WTC11 (cell line): Measurements from ENCODE around the gene IGFBP4. TPM values are rescaled to one million over a fixed set of nuclear protein-coding genes. Genes with fewer than 3 reads are reported as not detected.

Experiments used
- ATAC-seq: fragments of 200-7000 bp; cut with Tn5 transposase; 2 replicates; pipeline ENCODE4 v1.10.0; 2021; ENCODE audit warnings: mild to moderate bottlenecking, moderate library complexity
- CTCF ChIA-PET: fragments of 300-600 bp; sonication (Branson Sonifier 250); formaldehyde crosslinking; loops from one replicate; lab custom pipeline; 2021; ENCODE audit warnings: antibody characterized with exemption; lab: Charles Lee
- POLR2A ChIA-PET: fragments of 350-600 bp; sonication (Branson Sonifier 250); formaldehyde crosslinking; loops from one replicate; lab custom pipeline; 2021; ENCODE audit warnings: antibody characterized with exemption; lab: Charles Lee
- DNase-seq: peaks from one replicate; pipeline ENCODE4 v3.0.0; 2021; ENCODE audit warnings: low spot score
- H3K27ac Mint-ChIP-seq: 2 replicates; pipeline ENCODE4 v1.8.0; 2021; ENCODE audit warnings: mixed read lengths
- H3K27me3 Mint-ChIP-seq: 2 replicates; pipeline ENCODE4 v1.8.0; 2021; ENCODE audit warnings: low read depth, mild to moderate bottlenecking, moderate library complexity, mixed read lengths
- H3K36me3 Mint-ChIP-seq: 2 replicates; pipeline ENCODE4 v1.8.0; 2021; ENCODE audit warnings: mixed read lengths
- H3K4me1 Mint-ChIP-seq: 2 replicates; pipeline ENCODE4 v1.8.0; 2022; ENCODE audit warnings: mixed read lengths
- H3K4me3 Mint-ChIP-seq: 2 replicates; pipeline ENCODE4 v1.8.0; 2021; ENCODE audit warnings: mild to moderate bottlenecking, moderate library complexity, mixed read lengths
- H3K9me3 Mint-ChIP-seq: 2 replicates; pipeline ENCODE4 v1.8.0; 2021; ENCODE audit warnings: mixed read lengths
- ATF2 ChIP-seq: sonication (generic); formaldehyde crosslinking; IDR thresholded peaks from 2 replicates; pipeline ENCODE4 v1.8.1; 2022; ENCODE audit warnings: low read depth, missing genetic modification reagents, borderline replicate concordance
- CBFB ChIP-seq: sonication (generic); formaldehyde crosslinking; IDR thresholded peaks from 2 replicates; pipeline ENCODE4 v1.8.1; 2022; ENCODE audit warnings: mild to moderate bottlenecking, low read depth, missing genetic modification reagents
- CTCF ChIP-seq: fragments of 200-600 bp; IDR thresholded peaks from 2 replicates; pipeline ENCODE4 v1.8.0; 2022; ENCODE audit warnings: antibody characterized with exemption
- ELF4 ChIP-seq: sonication (generic); formaldehyde crosslinking; IDR thresholded peaks from 2 replicates; pipeline ENCODE4 v1.8.1; 2022; ENCODE audit warnings: low read depth, mild to moderate bottlenecking, moderate library complexity, missing genetic modification reagents
- GABPB1 ChIP-seq: sonication (generic); formaldehyde crosslinking; IDR thresholded peaks from 2 replicates; pipeline ENCODE4 v1.8.1; 2023; ENCODE audit warnings: mild to moderate bottlenecking, missing genetic modification reagents
- HMGA2 ChIP-seq: fragments of 250-450 bp; sonication (Bioruptor Pico); IDR thresholded peaks from 2 replicates; pipeline ENCODE4 v1.4.0; 2021; ENCODE audit warnings: mild to moderate bottlenecking, moderate library complexity
- JUN ChIP-seq: sonication (generic); formaldehyde crosslinking; IDR thresholded peaks from 2 replicates; pipeline ENCODE4 v1.8.0; 2023; ENCODE audit warnings: mild to moderate bottlenecking, missing genetic modification reagents
- KAT7 ChIP-seq: sonication (generic); formaldehyde crosslinking; IDR thresholded peaks from 2 replicates; pipeline ENCODE4 v1.8.1; 2023; ENCODE audit warnings: missing genetic modification reagents, mild to moderate bottlenecking, borderline replicate concordance
- PREB ChIP-seq: sonication (generic); formaldehyde crosslinking; IDR thresholded peaks from 2 replicates; pipeline ENCODE4 v1.8.1; 2022; ENCODE audit warnings: mild to moderate bottlenecking, missing genetic modification reagents, moderate library complexity, borderline replicate concordance
- SMAD3 ChIP-seq: sonication (generic); formaldehyde crosslinking; IDR thresholded peaks from 2 replicates; pipeline ENCODE4 v1.8.0; 2022; ENCODE audit warnings: missing genetic modification reagents, mild to moderate bottlenecking, borderline replicate concordance
- ZNF138 ChIP-seq: sonication (generic); formaldehyde crosslinking; conservative IDR thresholded peaks from 2 replicates; pipeline ENCODE4 v1.8.1; 2022; ENCODE audit warnings: mild to moderate bottlenecking, moderate library complexity, missing genetic modification reagents
- ZNF423 ChIP-seq: fragments of 250-450 bp; sonication (Bioruptor Pico); IDR thresholded peaks from 2 replicates; pipeline ENCODE4 v2.1.2; 2022; ENCODE audit warnings: mild to moderate bottlenecking, moderate library complexity
- total RNA-seq: library from RNA; stranded (reverse); gene quantifications from 3 replicates; pipeline ENCODE4 v1.2.3, GENCODE V29; 2021
- TF ChIP-seq, protein P1 (sequence below): sonication (generic); formaldehyde crosslinking; IDR thresholded peaks from 2 replicates; pipeline ENCODE4 v1.8.1; 2023; ENCODE audit warnings: mild to moderate bottlenecking, moderate library complexity, missing genetic modification reagents
- TF ChIP-seq, protein P2 (sequence below): sonication (generic); formaldehyde crosslinking; IDR thresholded peaks from 2 replicates; pipeline ENCODE4 v1.8.0; 2022; ENCODE audit warnings: mild to moderate bottlenecking, missing genetic modification reagents

Gene IGFBP4
- total RNA-seq, 1 experiment from 2014 or later, result 172 TPM

- no peak for ATAC-seq
- peaks cover 14% of the 10 kb centered on the region for H3K36me3 Mint-ChIP-seq
- DNase-seq, result no peak
- H3K27me3 Mint-ChIP-seq, result no peaks in the 10 kb centered on the region
- POLR2A ChIA-PET, result no interaction called here
- CTCF ChIA-PET, result interaction anchor here (0.8 to 17.3 kb wide), 8 partner anchors 11 to 108 kb away, joined by 3 to 293 read pairs (median 8); no protein-coding TSS in a partner anchor
- H3K4me1 Mint-ChIP-seq, result peaks cover 48% of the 10 kb centered on the region
- no peak overlapping the region for H3K4me3 Mint-ChIP-seq
- no peaks in the 10 kb centered on the region for H3K9me3 Mint-ChIP-seq
- TF ChIP-seq JUN (CRISPR knock-in tag) (no peak), PREB (CRISPR knock-in tag) (no peak), GABPB1 (CRISPR knock-in tag) (peak; percentile 72), ELF4 (CRISPR knock-in tag) (no peak), ATF2 (no peak)
- TF ChIP-seq, protein P1, sequence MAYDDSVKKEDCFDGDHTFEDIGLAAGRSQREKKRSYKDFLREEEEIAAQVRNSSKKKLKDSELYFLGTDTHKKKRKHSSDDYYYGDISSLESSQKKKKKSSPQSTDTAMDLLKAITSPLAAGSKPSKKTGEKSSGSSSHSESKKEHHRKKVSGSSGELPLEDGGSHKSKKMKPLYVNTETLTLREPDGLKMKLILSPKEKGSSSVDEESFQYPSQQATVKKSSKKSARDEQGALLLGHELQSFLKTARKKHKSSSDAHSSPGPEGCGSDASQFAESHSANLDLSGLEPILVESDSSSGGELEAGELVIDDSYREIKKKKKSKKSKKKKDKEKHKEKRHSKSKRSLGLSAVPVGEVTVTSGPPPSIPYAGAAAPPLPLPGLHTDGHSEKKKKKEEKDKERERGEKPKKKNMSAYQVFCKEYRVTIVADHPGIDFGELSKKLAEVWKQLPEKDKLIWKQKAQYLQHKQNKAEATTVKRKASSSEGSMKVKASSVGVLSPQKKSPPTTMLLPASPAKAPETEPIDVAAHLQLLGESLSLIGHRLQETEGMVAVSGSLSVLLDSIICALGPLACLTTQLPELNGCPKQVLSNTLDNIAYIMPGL (CRISPR knock-in tag), result no peak
- H3K27ac Mint-ChIP-seq, result peak overlapping the region; percentile 58
Measured at GRCh38 chr17:40448639-40449261, 5.5 kb downstream of the IGFBP4 start.

GRCh38 chr17:40450175-40450574 is 6.9 kb downstream of the IGFBP4 start:
- H3K4me1 Mint-ChIP-seq, result peaks cover 44% of the 10 kb centered on the region
- CTCF ChIA-PET, result interaction anchor here (0.6 to 17.3 kb wide), 27 partner anchors 9 to 132 kb away, joined by 3 to 293 read pairs (median 5); partner anchors contain the start of genes GJD3 and TOP2A
- peak; percentile 78 for DNase-seq
- POLR2A ChIA-PET, result interaction anchor here (0.7 kb wide), 1 partner anchor 74 kb away, joined by 3 read pairs; no protein-coding TSS in a partner anchor
- H3K36me3 Mint-ChIP-seq, result peaks cover 25% of the 10 kb centered on the region
- no peaks in the 10 kb centered on the region for H3K27me3 Mint-ChIP-seq
- no peak overlapping the region for H3K4me3 Mint-ChIP-seq
- peak overlapping the region; percentile 88; the same call in 1 of the 2 replicates for H3K27ac Mint-ChIP-seq
- TF ChIP-seq HMGA2 (no peak), ZNF423 (0 out of 2 replicates have a peak, but pooled peaks have one; percentile 3), CTCF (0 out of 2 replicates have a peak, but pooled peaks have one; percentile 22)
- TF ChIP-seq, protein P2, sequence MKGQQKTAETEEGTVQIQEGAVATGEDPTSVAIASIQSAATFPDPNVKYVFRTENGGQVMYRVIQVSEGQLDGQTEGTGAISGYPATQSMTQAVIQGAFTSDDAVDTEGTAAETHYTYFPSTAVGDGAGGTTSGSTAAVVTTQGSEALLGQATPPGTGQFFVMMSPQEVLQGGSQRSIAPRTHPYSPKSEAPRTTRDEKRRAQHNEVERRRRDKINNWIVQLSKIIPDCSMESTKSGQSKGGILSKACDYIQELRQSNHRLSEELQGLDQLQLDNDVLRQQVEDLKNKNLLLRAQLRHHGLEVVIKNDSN (CRISPR knock-in tag), result no peak
- peak; percentile 46; the same call in 1 of the 2 replicates for ATAC-seq
- no peaks in the 10 kb centered on the region for H3K9me3 Mint-ChIP-seq

DNA sequence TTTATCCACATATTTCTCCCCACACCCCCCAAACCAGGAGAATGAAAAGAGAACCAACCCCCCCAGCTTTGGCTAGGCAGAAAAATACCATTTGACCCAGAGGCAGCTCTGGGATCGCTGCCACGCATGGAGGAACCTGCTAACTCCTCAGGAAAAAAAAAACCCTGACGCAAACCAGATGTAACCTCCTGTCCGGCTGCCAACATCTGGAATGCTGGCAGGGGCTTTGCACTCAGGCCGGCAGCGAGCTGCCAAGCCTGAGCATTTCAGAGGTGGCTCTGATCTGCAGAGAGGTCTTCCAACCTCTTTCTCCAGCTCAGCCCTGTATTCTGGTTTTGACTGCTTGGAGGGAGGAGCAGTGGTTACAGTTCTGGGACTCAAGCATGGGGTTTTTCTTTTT is 8.2 kb downstream of the IGFBP4 start:
- Mint-ChIP-seq H3K4me1 (peaks cover 37% of the 10 kb centered on the region), H3K36me3 (peaks cover 34% of the 10 kb centered on the region), H3K9me3 (no peaks in the 10 kb centered on the region), H3K27me3 (no peaks in the 10 kb centered on the region), H3K4me3 (no peak overlapping the region), H3K27ac (no peak overlapping the region)
- no peak for DNase-seq
- CTCF ChIA-PET, result interaction anchor here (0.6 to 17.3 kb wide), 10 partner anchors 8 to 1236 kb away, joined by 3 to 293 read pairs (median 4); partner anchors contain the start of gene IGFBP4
- no peak for ATAC-seq
- TF ChIP-seq SMAD3 (CRISPR knock-in tag) (no peak), ZNF138 (no peak), KAT7 (no peak), CBFB (CRISPR knock-in tag) (no peak)
- POLR2A ChIA-PET, result no interaction called here
